CD4-positive, CD25-positive, alpha-beta regulatory T cell (primary cell): Measurements from ENCODE around the gene SLC22A7. TPM values are rescaled to one million over a fixed set of nuclear protein-coding genes. Genes with fewer than 3 reads are reported as not detected.

Source experiments
- ATAC-seq, 2 donors: fragments of 150-1000 bp; cut with Tn5 transposase; one replicate each; pipeline ENCODE4 v1.10.0; 2021; ENCODE audit warnings: low read depth in 2 of 2, moderate number of reproducible peaks in 2 of 2, moderate library complexity in 1 of 2
- DNase-seq, 3 donors: peaks; one replicate each; pipeline versions ENCODE4 v3.0.0 to v3.0.0-alpha.2; 2012 to 2022; ENCODE audit warnings: mixed read lengths in 1 of 3
- H3K27ac ChIP-seq: one replicate; pipeline ENCODE4 v1.7.0; 2013; ENCODE audit warnings: mild to moderate bottlenecking, low read length; ENCODE audit not compliant: insufficient read depth, poor library complexity, severe bottlenecking
- H3K27me3 ChIP-seq: one replicate; pipeline ENCODE4 v1.7.0; 2013; ENCODE audit warnings: low read length; ENCODE audit not compliant: control insufficient read depth, insufficient read depth
- H3K36me3 ChIP-seq: one replicate; pipeline ENCODE4 v1.7.0; 2013; ENCODE audit warnings: mild to moderate bottlenecking, low read length, moderate library complexity; ENCODE audit not compliant: control insufficient read depth, insufficient read depth
- H3K4me1 ChIP-seq: 2 replicates; pipeline ENCODE4 v1.7.0; 2013; ENCODE audit warnings: mild to moderate bottlenecking, low read length; ENCODE audit not compliant: insufficient read depth, control insufficient read depth, poor library complexity, severe bottlenecking
- H3K4me3 ChIP-seq: one replicate; pipeline ENCODE4 v1.7.0; 2013; ENCODE audit warnings: low read depth, mild to moderate bottlenecking, low read length, moderate library complexity
- H3K9me3 ChIP-seq, 2 experiments: 1 replicate in 1 of 2; 2 replicates in 1 of 2; pipeline ENCODE4 v1.7.0; 2013; ENCODE audit warnings: low read length in 2 of 2, mild to moderate bottlenecking in 1 of 2, moderate library complexity in 1 of 2; ENCODE audit not compliant: control insufficient read depth in 2 of 2
- H3K27ac Mint-ChIP-seq, 3 donors: one replicate each; pipeline ENCODE4 v1.8.0; 2020 to 2022; ENCODE audit warnings: mild to moderate bottlenecking in 3 of 3, mixed read lengths in 3 of 3, moderate library complexity in 2 of 3
- H3K27me3 Mint-ChIP-seq: one replicate; pipeline ENCODE4 v1.8.0; 2022; ENCODE audit warnings: mild to moderate bottlenecking, mixed read lengths
- H3K36me3 Mint-ChIP-seq: one replicate; pipeline ENCODE4 v1.8.0; 2020; ENCODE audit warnings: mixed read lengths
- H3K4me1 Mint-ChIP-seq, 4 donors: one replicate each; pipeline ENCODE4 v1.8.0; 2020 to 2022; ENCODE audit warnings: mixed read lengths in 4 of 4, mild to moderate bottlenecking in 1 of 4
- H3K4me3 Mint-ChIP-seq, 4 donors: one replicate each; pipeline ENCODE4 v1.8.0; 2020 to 2022; ENCODE audit warnings: mild to moderate bottlenecking in 4 of 4, mixed read lengths in 4 of 4, moderate library complexity in 3 of 4
- H3K9me3 Mint-ChIP-seq, 7 donors: one replicate each; pipeline ENCODE4 v1.8.0; 2020 to 2022; ENCODE audit warnings: mixed read lengths in 7 of 7, mild to moderate bottlenecking in 3 of 7, moderate library complexity in 2 of 7
- polyA plus RNA-seq, 4 donors: library from polyadenylated mRNA; unstranded; fragments of 300-500 nt; fragmentation: Illumina TruSeq; gene quantifications; one replicate each; pipeline ENCODE4 v1.2.3, GENCODE V29; 2021
- total RNA-seq: library from RNA; stranded (reverse); gene quantifications from one replicate; pipeline ENCODE4 v1.2.3, GENCODE V29; 2022

The SLC22A7 gene
- total and polyA plus RNA-seq, 5 donors from 2014 or later, result not detected

DNA sequence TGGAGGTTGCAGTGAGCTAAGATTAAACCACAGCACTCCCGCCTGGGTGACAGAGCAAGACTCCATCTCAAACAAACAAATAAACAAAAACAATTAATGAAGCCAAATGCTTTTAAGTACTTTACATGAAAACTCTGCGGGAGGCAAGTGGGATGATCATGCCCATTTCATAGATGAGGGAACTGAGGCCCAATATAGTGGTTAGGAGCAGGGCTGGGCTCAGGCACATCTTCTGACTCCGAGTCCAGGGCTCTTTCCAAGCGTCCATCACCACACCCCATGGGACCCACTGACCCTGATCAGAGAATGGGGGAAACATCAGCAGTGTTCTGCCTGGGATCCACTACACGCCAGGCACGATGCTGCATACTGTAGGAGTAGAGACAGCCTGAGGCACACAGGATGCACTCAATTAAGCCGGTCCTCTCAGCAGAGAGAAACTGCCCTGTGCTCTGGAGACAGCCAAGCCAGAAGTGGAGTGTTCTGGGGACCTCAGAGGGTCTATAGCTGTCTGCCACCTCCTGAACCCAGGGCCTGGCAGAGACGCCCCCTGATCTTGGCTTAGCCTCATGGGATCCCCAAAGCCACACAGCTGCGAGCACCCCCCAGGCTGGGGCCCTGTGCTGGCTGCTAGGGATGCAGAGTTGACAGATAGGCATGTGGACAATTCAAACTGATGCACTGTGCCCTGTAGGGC, 41.2 kb upstream of the SLC22A7 start:
- H3K27me3 ChIP-seq, result no peaks in the 10 kb centered on the region

DNA sequence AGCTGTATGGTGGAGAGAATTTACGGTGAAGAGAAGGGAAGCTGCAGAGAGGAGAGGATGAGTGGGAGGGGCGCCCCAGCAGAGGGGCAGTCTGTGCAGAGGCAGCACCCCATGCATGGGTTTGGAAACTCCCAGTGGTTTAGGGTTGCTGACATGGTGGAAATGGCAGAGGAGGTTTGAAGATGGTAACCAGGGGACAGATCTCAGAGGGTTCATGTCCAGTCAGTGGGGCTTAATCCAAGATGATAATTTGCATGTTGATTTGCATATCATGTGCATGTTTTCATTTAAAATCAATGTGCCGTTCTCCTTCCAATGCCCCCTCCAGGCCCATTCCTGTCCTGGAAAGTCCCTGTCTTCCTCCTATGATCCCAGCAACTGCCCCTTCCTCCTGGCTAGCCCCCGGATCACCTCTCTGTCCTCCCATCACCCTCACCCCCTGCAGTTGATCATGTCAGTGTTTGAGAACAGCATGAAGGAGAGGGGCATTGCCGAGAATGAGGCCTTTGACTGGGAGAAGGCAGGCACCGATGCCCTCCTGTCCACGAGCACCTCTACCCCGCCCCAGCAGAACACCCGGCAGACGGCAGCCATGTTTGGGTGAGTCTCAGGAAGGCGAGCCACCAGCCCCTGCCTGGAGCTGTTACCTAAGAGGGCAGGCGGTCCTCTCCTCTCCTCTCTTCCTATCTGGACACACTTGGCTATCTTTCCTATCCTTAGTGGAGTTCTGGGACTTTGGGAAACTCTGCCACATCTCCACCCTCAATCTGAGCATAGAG, 40.5 kb upstream of the SLC22A7 start:
- no peaks in the 10 kb centered on the region for H3K36me3 Mint-ChIP-seq
- Histone ChIP-seq H3K4me1 (no peaks in the 10 kb centered on the region), H3K27me3 (no peaks in the 10 kb centered on the region), H3K36me3 (no peaks in the 10 kb centered on the region), H3K27ac (no peak overlapping the region), H3K4me3 (no peak overlapping the region), H3K9me3 (no peaks in the 10 kb centered on the region)
- ATAC-seq (no peak), DNase-seq (no peak)
- no peak overlapping the region for H3K4me3 Mint-ChIP-seq
- H3K27ac Mint-ChIP-seq, result peak overlapping the region in 2 of 3 donors; percentile 39 to 52
- H3K4me1 Mint-ChIP-seq, result peaks cover 0 to 7% (median under 1%) of the 10 kb centered on the region in 4 donors
- no peaks in the 10 kb centered on the region for H3K9me3 Mint-ChIP-seq
- no peaks in the 10 kb centered on the region for H3K27me3 Mint-ChIP-seq

More for the DNA sequence above, 41.2 kb upstream of the SLC22A7 start:
- Histone ChIP-seq H3K4me1 (no peaks in the 10 kb centered on the region), H3K36me3 (no peaks in the 10 kb centered on the region), H3K4me3 (no peak overlapping the region), H3K9me3 (no peaks in the 10 kb centered on the region), H3K27ac (no peak overlapping the region)
- no peaks in the 10 kb centered on the region for H3K9me3 Mint-ChIP-seq
- no peak for DNase-seq
- H3K27ac Mint-ChIP-seq, result no peak overlapping the region
- H3K4me1 Mint-ChIP-seq, result peaks cover 0 to 8% (median under 1%) of the 10 kb centered on the region in 4 donors
- no peak for ATAC-seq
- no peaks in the 10 kb centered on the region for H3K27me3 Mint-ChIP-seq
- H3K4me3 Mint-ChIP-seq, result no peak overlapping the region
- no peaks in the 10 kb centered on the region for H3K36me3 Mint-ChIP-seq

DNA sequence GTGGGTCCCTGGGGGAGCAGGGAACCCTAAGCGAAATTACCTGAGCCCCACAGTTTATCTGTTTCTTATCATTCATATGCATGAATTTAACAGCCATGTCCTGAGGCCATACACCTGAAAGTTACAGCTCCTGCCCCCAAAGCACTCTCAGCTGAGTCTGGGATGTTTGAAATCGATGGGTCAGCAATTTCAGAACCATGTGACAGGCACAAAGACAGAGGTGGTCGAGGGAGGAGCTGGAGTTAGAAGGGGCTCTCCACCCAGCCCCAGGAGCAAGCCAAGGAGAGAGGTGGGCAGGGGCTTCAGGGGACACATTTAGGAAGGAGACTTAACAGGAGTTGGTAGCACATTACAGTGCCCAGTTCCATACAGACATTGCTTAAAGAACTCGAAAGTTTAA, 39.9 kb upstream of the SLC22A7 start:
- no peaks in the 10 kb centered on the region for H3K9me3 ChIP-seq
- H3K27me3 ChIP-seq, result no peaks in the 10 kb centered on the region
- H3K36me3 ChIP-seq, result no peaks in the 10 kb centered on the region
- H3K4me3 ChIP-seq, result no peak overlapping the region
- H3K4me1 ChIP-seq, result no peaks in the 10 kb centered on the region
- no peaks in the 10 kb centered on the region for H3K27me3 Mint-ChIP-seq
- ATAC-seq, result no peak
- H3K27ac Mint-ChIP-seq, result peak overlapping the region in 1 of 3 donors; percentile 52
- H3K27ac ChIP-seq, result no peak overlapping the region
- H3K4me1 Mint-ChIP-seq, result peaks cover 0 to 7% (median under 1%) of the 10 kb centered on the region in 4 donors
- H3K36me3 Mint-ChIP-seq, result no peaks in the 10 kb centered on the region
- no peak overlapping the region for H3K4me3 Mint-ChIP-seq
- DNase-seq, result no peak
- H3K9me3 Mint-ChIP-seq, result no peaks in the 10 kb centered on the region

DNA sequence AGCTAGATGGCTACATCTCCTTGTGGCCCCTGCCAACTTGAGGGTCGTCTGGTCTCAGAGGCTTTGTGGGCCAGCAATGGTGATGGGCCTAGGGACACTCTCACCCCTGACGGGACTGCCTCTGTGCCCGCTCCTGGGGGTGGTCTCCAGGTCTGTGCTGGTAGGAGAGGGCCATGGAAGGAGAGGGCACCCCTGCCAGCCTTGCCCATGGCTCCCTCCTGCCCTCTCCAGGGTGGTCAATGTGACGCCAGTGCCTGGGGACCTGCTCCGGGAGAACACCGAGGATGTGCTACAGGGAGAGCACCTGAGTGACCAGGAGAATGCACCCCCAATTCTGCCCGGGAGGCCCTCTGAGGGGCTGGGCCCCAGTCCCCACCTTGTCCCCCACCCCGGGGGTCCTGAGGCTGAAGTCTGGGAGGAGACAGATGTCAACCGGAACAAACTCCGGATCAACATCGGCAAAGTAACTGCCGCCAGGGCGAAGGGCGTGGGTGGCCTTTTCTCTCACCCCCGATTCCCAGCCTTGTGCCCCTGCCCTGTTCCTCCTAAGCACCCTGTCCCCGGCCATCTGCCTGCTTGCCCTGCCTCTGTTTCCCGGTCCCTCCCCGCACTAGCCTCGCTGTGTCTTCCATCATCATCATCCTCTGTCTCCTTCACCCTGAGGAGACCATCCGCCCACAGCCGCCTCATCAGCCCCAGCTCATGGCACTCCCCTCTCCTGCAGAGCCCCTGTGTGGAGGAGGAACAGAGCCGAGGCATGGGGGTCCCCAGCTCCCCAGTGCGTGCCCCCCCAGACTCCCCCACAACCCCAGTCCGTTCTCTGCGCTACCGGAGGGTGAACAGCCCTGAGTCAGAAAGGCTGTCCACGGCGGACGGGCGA, 39.0 kb upstream of the SLC22A7 start:
- DNase-seq (no peak), ATAC-seq (no peak)
- Histone ChIP-seq H3K9me3 (no peaks in the 10 kb centered on the region), H3K4me1 (peaks cover 4% of the 10 kb centered on the region), H3K4me3 (no peak overlapping the region), H3K27ac (no peak overlapping the region), H3K27me3 (no peaks in the 10 kb centered on the region), H3K36me3 (no peaks in the 10 kb centered on the region)
- peaks cover 0 to 12% (median under 1%) of the 10 kb centered on the region in 4 donors for H3K4me1 Mint-ChIP-seq
- no peaks in the 10 kb centered on the region for H3K9me3 Mint-ChIP-seq
- H3K27ac Mint-ChIP-seq, result no peak overlapping the region
- H3K36me3 Mint-ChIP-seq, result no peaks in the 10 kb centered on the region
- no peaks in the 10 kb centered on the region for H3K27me3 Mint-ChIP-seq
- H3K4me3 Mint-ChIP-seq, result no peak overlapping the region

DNA sequence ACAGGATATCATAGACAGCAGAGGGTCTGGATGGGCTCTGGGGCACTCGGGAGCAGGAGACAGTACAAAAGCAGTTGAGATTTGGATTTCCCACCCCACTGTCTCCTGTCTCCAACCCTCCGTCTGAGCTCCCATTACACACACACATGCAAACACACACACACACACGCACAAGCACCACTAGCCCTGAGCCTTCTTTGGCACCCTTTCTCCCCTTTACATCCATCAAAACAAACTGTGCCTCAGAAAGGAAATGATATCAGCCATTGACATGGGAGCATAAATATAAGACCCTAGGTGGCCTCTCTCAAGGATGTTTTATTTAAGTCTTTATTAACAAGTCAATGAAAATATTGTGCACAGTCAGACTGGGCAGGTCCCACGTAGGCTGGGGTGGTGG, 37.3 kb upstream of the SLC22A7 start:
- peak overlapping the region in 1 of 3 donors; percentile 48 for H3K27ac Mint-ChIP-seq
- H3K4me1 ChIP-seq, result peaks cover 4% of the 10 kb centered on the region
- H3K9me3 Mint-ChIP-seq, result no peaks in the 10 kb centered on the region

DNA sequence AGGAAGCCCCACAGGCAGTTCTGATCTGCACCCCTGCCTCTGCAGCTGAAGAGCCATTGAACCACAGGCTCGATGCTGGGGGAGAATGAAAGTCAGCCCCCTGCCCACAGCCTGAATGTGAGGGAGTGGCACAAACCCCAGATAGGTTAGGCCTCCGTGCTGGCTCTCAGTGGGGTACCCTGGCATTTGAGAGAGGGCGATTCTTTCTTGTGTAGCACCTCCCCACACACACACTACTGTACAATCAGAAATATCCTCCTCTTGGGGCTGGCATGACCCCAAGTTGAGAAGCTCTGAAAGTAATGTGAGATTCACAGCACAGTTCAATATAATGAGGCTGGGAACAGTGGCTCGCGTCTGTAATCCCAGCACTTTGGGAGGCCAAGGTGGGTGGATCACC, 36.9 kb upstream of the SLC22A7 start:
- no peaks in the 10 kb centered on the region for H3K27me3 Mint-ChIP-seq
- H3K4me1 ChIP-seq, result peaks cover 4% of the 10 kb centered on the region
- H3K36me3 ChIP-seq, result no peaks in the 10 kb centered on the region
- no peak overlapping the region for H3K4me3 Mint-ChIP-seq
- DNase-seq, result no peak
- no peaks in the 10 kb centered on the region for H3K9me3 Mint-ChIP-seq
- no peaks in the 10 kb centered on the region for H3K27me3 ChIP-seq
- H3K4me3 ChIP-seq, result no peak overlapping the region
- H3K36me3 Mint-ChIP-seq, result no peaks in the 10 kb centered on the region
- peaks cover 0 to 10% (median under 1%) of the 10 kb centered on the region in 4 donors for H3K4me1 Mint-ChIP-seq
- no peak overlapping the region for H3K27ac ChIP-seq
- no peak for ATAC-seq
- peak overlapping the region in 1 of 3 donors; percentile 11 for H3K27ac Mint-ChIP-seq
- H3K9me3 ChIP-seq, result no peaks in the 10 kb centered on the region

More for the DNA sequence above, 37.3 kb upstream of the SLC22A7 start:
- no peak for ATAC-seq
- Histone ChIP-seq H3K27ac (no peak overlapping the region), H3K36me3 (no peaks in the 10 kb centered on the region), H3K4me3 (no peak overlapping the region), H3K27me3 (no peaks in the 10 kb centered on the region), H3K9me3 (no peaks in the 10 kb centered on the region)
- Mint-ChIP-seq H3K27me3 (no peaks in the 10 kb centered on the region), H3K4me1 (peaks cover 0 to 10% (median under 1%) of the 10 kb centered on the region in 4 donors), H3K36me3 (no peaks in the 10 kb centered on the region), H3K4me3 (no peak overlapping the region)
- no peak for DNase-seq

DNA sequence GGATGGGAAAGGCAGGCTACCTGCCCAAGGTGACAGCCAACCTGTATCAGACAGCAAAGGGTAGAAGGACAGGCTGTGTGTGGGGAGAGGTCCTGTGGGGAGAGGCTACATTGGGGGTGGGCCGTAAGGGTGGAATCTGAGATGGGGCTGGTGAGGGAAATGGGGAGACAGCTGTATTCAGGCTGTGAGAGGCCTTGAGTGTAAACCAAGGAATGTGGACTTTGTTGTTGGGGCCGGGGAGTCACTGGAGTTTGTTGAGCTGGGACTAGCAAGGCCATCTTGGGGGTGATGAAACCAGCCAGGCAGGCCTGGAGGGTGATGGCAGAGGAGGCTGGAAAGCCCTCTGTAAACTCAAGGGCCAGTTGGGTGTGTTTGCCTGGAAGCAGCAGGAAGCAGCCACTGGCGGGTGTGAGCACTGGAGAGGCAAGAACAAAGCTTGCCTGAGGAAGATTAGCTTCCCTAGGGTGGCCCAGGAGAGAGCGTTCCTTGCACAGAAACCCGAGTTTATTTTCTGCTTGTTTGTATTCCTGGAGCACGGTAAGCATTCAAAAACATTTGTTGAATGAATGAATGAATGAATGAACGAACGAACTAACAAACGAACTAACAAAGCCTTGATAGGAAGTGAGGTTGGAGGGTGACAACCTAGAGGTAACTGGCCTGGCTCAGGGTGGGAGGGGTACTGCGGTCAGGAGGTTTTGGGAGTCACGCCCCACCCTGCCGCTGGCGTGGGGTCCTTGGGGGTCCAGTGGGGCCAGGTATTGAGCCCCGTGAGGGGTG, 35.9 kb upstream of the SLC22A7 start:
- H3K36me3 ChIP-seq, result no peaks in the 10 kb centered on the region
- no peaks in the 10 kb centered on the region for H3K9me3 ChIP-seq
- Mint-ChIP-seq H3K4me1 (peaks cover 0 to 9% (median under 1%) of the 10 kb centered on the region in 4 donors), H3K27me3 (no peaks in the 10 kb centered on the region), H3K9me3 (no peaks in the 10 kb centered on the region), H3K4me3 (no peak overlapping the region), H3K36me3 (no peaks in the 10 kb centered on the region), H3K27ac (peak overlapping the region in 1 of 3 donors; percentile 77)
- ATAC-seq, result no peak
- H3K27ac ChIP-seq, result no peak overlapping the region
- no peak overlapping the region for H3K4me3 ChIP-seq
- no peaks in the 10 kb centered on the region for H3K27me3 ChIP-seq
- H3K4me1 ChIP-seq, result peaks cover 4% of the 10 kb centered on the region
- no peak for DNase-seq
